OCI-LY7 (cell line): ENCODE data around the gene MSL1. TPM values are rescaled to one million over a fixed set of nuclear protein-coding genes. Genes with fewer than 3 reads are reported as not detected.

Experiments
- BruUV-seq: library from RNA; stranded (reverse); fragments of 400-500 nt; replicated peaks from 2 replicates; lab custom pipeline; 2021; lab: Mats Ljungman, UMichigan
- CTCF ChIA-PET: fragments of 300-600 bp; sonication (Branson Sonifier 250); formaldehyde crosslinking; loops from one replicate; lab custom pipeline; 2022; ENCODE audit warnings: antibody characterized with exemption; ENCODE audit not compliant: unreplicated experiment; lab: Charles Lee
- POLR2A ChIA-PET: fragments of 300-600 bp; sonication (Branson Sonifier 250); formaldehyde crosslinking; loops from one replicate; lab custom pipeline; 2022; ENCODE audit warnings: antibody characterized with exemption; lab: Charles Lee
- DNase-seq: peaks from one replicate; pipeline ENCODE4 v3.0.0-alpha.2; 2015; ENCODE audit warnings: low spot score
- H2AFZ ChIP-seq: fragments of 200-600 bp; sonication (generic), shearing (Covaris generic); 2 replicates; pipeline ENCODE4 v1.6.1; 2014; ENCODE audit warnings: mild to moderate bottlenecking, antibody characterized with exemption, low read length, moderate library complexity
- H3K27ac ChIP-seq: fragments of 200-600 bp; sonication (generic); 2 replicates; pipeline ENCODE4 v1.5.1; 2014; ENCODE audit warnings: mixed run types, low read depth, mild to moderate bottlenecking, moderate library complexity, low read length, inconsistent platforms; ENCODE audit not compliant: poor library complexity, severe bottlenecking
- H3K36me3 ChIP-seq: fragments of 200-600 bp; sonication (generic); 2 replicates; pipeline ENCODE4 v1.6.1; 2014; ENCODE audit warnings: mild to moderate bottlenecking, antibody characterized with exemption, low read length, moderate library complexity, mixed read lengths; ENCODE audit not compliant: insufficient read depth
- H3K4me1 ChIP-seq: fragments of 200-600 bp; sonication (generic); 2 replicates; pipeline ENCODE4 v1.5.1; 2014; ENCODE audit warnings: mild to moderate bottlenecking, low read length; ENCODE audit not compliant: insufficient read depth, poor library complexity, severe bottlenecking
- H3K4me2 ChIP-seq: fragments of 200-600 bp; sonication (generic); 2 replicates; pipeline ENCODE4 v1.6.1; 2014; ENCODE audit warnings: mild to moderate bottlenecking, low read length
- H3K4me3 ChIP-seq: fragments of 200-600 bp; sonication (generic); 2 replicates; pipeline ENCODE4 v1.5.1; 2014; ENCODE audit warnings: mild to moderate bottlenecking, low read depth, low read length; ENCODE audit not compliant: poor library complexity, severe bottlenecking
- H3K79me2 ChIP-seq: fragments of 200-600 bp; sonication (generic); 2 replicates; pipeline ENCODE4 v1.6.1; 2016; ENCODE audit warnings: low read depth, mild to moderate bottlenecking, low read length, moderate library complexity, mixed read lengths; ENCODE audit not compliant: insufficient read depth
- H3K9me2 ChIP-seq: fragments of 200-600 bp; sonication (generic); 2 replicates; pipeline ENCODE4 v1.6.1; 2016; ENCODE audit warnings: mild to moderate bottlenecking, low read length, mixed read lengths; ENCODE audit not compliant: insufficient read depth
- H3K9me3 ChIP-seq: fragments of 200-600 bp; sonication (generic); 2 replicates; pipeline ENCODE4 v1.6.1; 2014; ENCODE audit warnings: mild to moderate bottlenecking, mixed run types, low read length, mixed read lengths
- H4K20me1 ChIP-seq: fragments of 200-600 bp; sonication (generic); 2 replicates; pipeline ENCODE4 v1.6.1; 2014; ENCODE audit warnings: mild to moderate bottlenecking, antibody characterized with exemption, low read length, moderate library complexity, mixed read lengths; ENCODE audit not compliant: insufficient read depth
- EZH2phosphoT487 ChIP-seq: fragments of 200-600 bp; sonication (generic); IDR thresholded peaks from 2 replicates; pipeline ENCODE4 v1.6.1; 2018; ENCODE audit warnings: low read depth, borderline replicate concordance, mild to moderate bottlenecking, mixed run types, antibody characterized with exemption, low read length, moderate library complexity, mixed read lengths
- intact Hi-C: fragments of 100-400 bp; cut with micrococcal nuclease; formaldehyde crosslinking; loops from one replicate; pipeline ENCODE4 v1.10.0; 2022; ENCODE audit not compliant: unreplicated experiment
- total RNA-seq, 2 experiments: library from RNA; depleted of rRNA in 1 of 2; stranded (reverse); fragments of >200 nt in 1 of 2; shearing (Covaris generic) in 1 of 2; gene quantifications; 2 replicates each; pipeline ENCODE4 v1.2.3, GENCODE V29; 2014 to 2022
- TF ChIP-seq, protein P1 (sequence below): fragments of 200-600 bp; sonication (generic); conservative IDR thresholded peaks from 2 replicates; pipeline ENCODE4 v1.5.1; 2014; ENCODE audit warnings: mild to moderate bottlenecking, antibody characterized with exemption, low read length, moderate library complexity, mixed read lengths

MSL1 gene
- total RNA-seq, 2 experiments from 2014 or later, result 95.4 to 97.2 TPM

GRCh38 chr17:40179923-40180659 lies 58.3 kb downstream of the MSL1 start:
- Histone ChIP-seq H3K4me2 (no peak overlapping the region), H3K4me3 (no peak overlapping the region), H4K20me1 (no peaks in the 10 kb centered on the region), H3K79me2 (no peaks in the 10 kb centered on the region), H3K4me1 (peaks cover 7% of the 10 kb centered on the region), H2AFZ (no peak overlapping the region), H3K36me3 (peaks cover 13% of the 10 kb centered on the region; the same call in 1 of the 2 replicates), H3K27ac (no peak overlapping the region), H3K9me2 (no peaks in the 10 kb centered on the region), H3K9me3 (no peaks in the 10 kb centered on the region)
- intact Hi-C loops, result no loop called here
- BruUV-seq, result no TSS peak
- CTCF ChIA-PET, result no interaction called here
- no peak for TF ChIP-seq EZH2phosphoT487
- TF ChIP-seq, protein P1, sequence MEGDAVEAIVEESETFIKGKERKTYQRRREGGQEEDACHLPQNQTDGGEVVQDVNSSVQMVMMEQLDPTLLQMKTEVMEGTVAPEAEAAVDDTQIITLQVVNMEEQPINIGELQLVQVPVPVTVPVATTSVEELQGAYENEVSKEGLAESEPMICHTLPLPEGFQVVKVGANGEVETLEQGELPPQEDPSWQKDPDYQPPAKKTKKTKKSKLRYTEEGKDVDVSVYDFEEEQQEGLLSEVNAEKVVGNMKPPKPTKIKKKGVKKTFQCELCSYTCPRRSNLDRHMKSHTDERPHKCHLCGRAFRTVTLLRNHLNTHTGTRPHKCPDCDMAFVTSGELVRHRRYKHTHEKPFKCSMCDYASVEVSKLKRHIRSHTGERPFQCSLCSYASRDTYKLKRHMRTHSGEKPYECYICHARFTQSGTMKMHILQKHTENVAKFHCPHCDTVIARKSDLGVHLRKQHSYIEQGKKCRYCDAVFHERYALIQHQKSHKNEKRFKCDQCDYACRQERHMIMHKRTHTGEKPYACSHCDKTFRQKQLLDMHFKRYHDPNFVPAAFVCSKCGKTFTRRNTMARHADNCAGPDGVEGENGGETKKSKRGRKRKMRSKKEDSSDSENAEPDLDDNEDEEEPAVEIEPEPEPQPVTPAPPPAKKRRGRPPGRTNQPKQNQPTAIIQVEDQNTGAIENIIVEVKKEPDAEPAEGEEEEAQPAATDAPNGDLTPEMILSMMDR, result no peak
- POLR2A ChIA-PET, result interaction anchor here (0.5 to 0.8 kb wide), 2 partner anchors 17 to 19 kb away, joined by 3 read pairs; no protein-coding TSS in a partner anchor
- no peak for DNase-seq

- Histone ChIP-seq H2AFZ (no peak overlapping the region), H3K4me3 (no peak overlapping the region), H3K4me2 (no peak overlapping the region), H3K36me3 (peaks cover 13% of the 10 kb centered on the region; the same call in 1 of the 2 replicates), H3K4me1 (peaks cover 7% of the 10 kb centered on the region), H3K79me2 (no peaks in the 10 kb centered on the region), H3K9me3 (no peaks in the 10 kb centered on the region), H4K20me1 (no peaks in the 10 kb centered on the region), H3K9me2 (no peaks in the 10 kb centered on the region), H3K27ac (no peak overlapping the region)
- intact Hi-C loops, result no loop called here
- DNase-seq, result no peak
- ChIA-PET POLR2A (no interaction called here), CTCF (no interaction called here)
- BruUV-seq, result no TSS peak
- no peak for TF ChIP-seq EZH2phosphoT487
- TF ChIP-seq, protein P1, result no peak
Observed at GRCh38 chr17:40180694-40181093, 58.9 kb downstream of the MSL1 start.

DNA sequence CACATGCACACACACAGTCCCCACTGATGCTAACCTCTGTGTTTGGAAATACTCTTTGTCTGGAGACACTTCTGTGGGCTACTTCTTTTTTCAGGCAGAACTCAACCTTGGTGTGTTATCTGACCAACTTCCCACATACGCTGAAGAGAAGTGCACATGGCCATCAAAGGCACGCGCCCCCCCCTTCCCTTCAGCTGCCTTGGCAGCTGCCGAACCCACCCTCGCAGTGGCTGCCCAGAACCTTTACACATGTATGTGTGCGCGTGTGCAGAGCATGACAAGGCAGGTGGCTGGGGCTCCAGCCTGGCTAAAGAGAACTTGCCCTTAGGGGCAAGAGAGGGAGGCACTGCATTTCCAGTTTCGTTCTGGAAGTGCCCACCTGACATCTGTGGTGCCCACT lies 59.4 kb downstream of the MSL1 start:
- no peak overlapping the region for H3K4me2 ChIP-seq
- intact Hi-C loops, result no loop called here
- H3K9me2 ChIP-seq, result no peaks in the 10 kb centered on the region
- H3K4me1 ChIP-seq, result peaks cover 7% of the 10 kb centered on the region
- ChIA-PET CTCF (no interaction called here), POLR2A (no interaction called here)
- DNase-seq, result no peak
- no peak overlapping the region for H2AFZ ChIP-seq
- no TSS peak for BruUV-seq
- H3K79me2 ChIP-seq, result no peaks in the 10 kb centered on the region
- no peak overlapping the region for H3K27ac ChIP-seq
- TF ChIP-seq, protein P1, result no peak
- no peak for TF ChIP-seq EZH2phosphoT487
- H3K36me3 ChIP-seq, result peaks cover 8% of the 10 kb centered on the region; the same call in 1 of the 2 replicates
- no peaks in the 10 kb centered on the region for H4K20me1 ChIP-seq
- H3K4me3 ChIP-seq, result no peak overlapping the region
- H3K9me3 ChIP-seq, result no peaks in the 10 kb centered on the region
